K562 (cell line): ENCODE results near the gene PIGC. TPM values are rescaled to one million over a fixed set of nuclear protein-coding genes. Genes with fewer than 3 reads are reported as not detected.

ENCODE experiments used
- CREB1 ChIP-seq, 2 experiments: sonication (generic) in 1 of 2; formaldehyde crosslinking in 1 of 2; IDR thresholded peaks; 2 replicates each; pipeline versions ENCODE4 v1.6.1 to v1.8.0; 2012 to 2022; ENCODE audit warnings: inconsistent platforms in 1 of 2, mild to moderate bottlenecking in 1 of 2, missing genetic modification reagents in 1 of 2, moderate library complexity in 1 of 2
- EHMT2 ChIP-seq: fragments of 450-650 bp; IDR thresholded peaks from 2 replicates; pipeline ENCODE4 v1.6.1; 2018; ENCODE audit warnings: antibody characterized with exemption
- GATA2 ChIP-seq: sonication (generic); formaldehyde crosslinking; IDR thresholded peaks from 2 replicates; pipeline ENCODE4 v1.4.0; 2020; ENCODE audit warnings: mild to moderate bottlenecking, missing genetic modification reagents
- TCF7 ChIP-seq: sonication (generic); IDR thresholded peaks from 2 replicates; pipeline ENCODE4 v1.6.1; 2016; ENCODE audit warnings: antibody characterized with exemption, borderline replicate concordance
- U2AF1 ChIP-seq: fragments of 200-400 bp; formaldehyde crosslinking; optimal IDR thresholded peaks from 2 replicates; pipeline ENCODE3; 2017; ENCODE audit warnings: mild to moderate bottlenecking, low read depth, low read length, moderate library complexity
- ZFX ChIP-seq: sonication (generic); formaldehyde crosslinking; IDR thresholded peaks from 2 replicates; pipeline ENCODE4 v1.8.0; 2022; ENCODE audit warnings: mild to moderate bottlenecking, missing genetic modification reagents, moderate library complexity
- polyA plus RNA-seq, 8 experiments: library from polyadenylated mRNA; depleted of rRNA in 4 of 8; stranded (reverse) in 5 of 8; unstranded in 3 of 8; fragments of >200 nt; fragmentation: Nextera tagmentation in 2 of 8; fragmentation: Illumina TruSeq in 1 of 8; extraction: Ambion mirVana in 2 of 8; extraction: Trizol in 1 of 8; gene quantifications; 2 replicates each; pipeline versions ENCODE4 v1.2.1 to v1.2.3, GENCODE V29; 2011 to 2014; ENCODE audit warnings: inconsistent platforms in 1 of 8, missing spikeins in 1 of 8
- total RNA-seq, 7 experiments: library from RNA; depleted of rRNA in 6 of 7; stranded (reverse); fragments of >200 nt in 6 of 7; fragmentation: Illumina TruSeq in 2 of 7; extraction: Trizol in 2 of 7; gene quantifications; 2 replicates each; pipeline versions ENCODE4 v1.2.1 to v1.2.3, GENCODE V29; 2011 to 2021; ENCODE audit warnings: low replicate concordance in 1 of 7
- TF ChIP-seq, protein P1 (sequence below): sonication (generic); formaldehyde crosslinking; IDR thresholded peaks from 2 replicates; pipeline ENCODE4 v1.8.0; 2022; ENCODE audit warnings: mild to moderate bottlenecking, missing genetic modification reagents
- TF ChIP-seq, protein P2 (sequence below): fragments of 250-450 bp; sonication (Bioruptor Pico); IDR thresholded peaks from 2 replicates; pipeline ENCODE4 v1.5.0; 2020; ENCODE audit warnings: mild to moderate bottlenecking, borderline replicate concordance
- TF ChIP-seq, protein P3 (sequence below), 2 experiments: IDR thresholded peaks in 1 of 2; conservative IDR thresholded peaks in 1 of 2; 2 replicates each; pipeline ENCODE4 v1.6.1; 2016; ENCODE audit warnings: low read depth in 2 of 2, mild to moderate bottlenecking in 1 of 2, missing compliant biosample characterization in 1 of 2, missing genetic modification characterization in 1 of 2, moderate library complexity in 1 of 2
- TF ChIP-seq, protein P4 (sequence below): fragments of 450-650 bp; IDR thresholded peaks from 2 replicates; pipeline ENCODE4 v1.6.1; 2017; ENCODE audit warnings: antibody characterized with exemption, mild to moderate bottlenecking

The PIGC gene
- total and polyA plus RNA-seq, 9 of the 15 experiments (the other 6 are each of a cell fraction or from before 2014, with no cell fraction given) = 30.5 to 97.9 (median 54.7) TPM

DNA sequence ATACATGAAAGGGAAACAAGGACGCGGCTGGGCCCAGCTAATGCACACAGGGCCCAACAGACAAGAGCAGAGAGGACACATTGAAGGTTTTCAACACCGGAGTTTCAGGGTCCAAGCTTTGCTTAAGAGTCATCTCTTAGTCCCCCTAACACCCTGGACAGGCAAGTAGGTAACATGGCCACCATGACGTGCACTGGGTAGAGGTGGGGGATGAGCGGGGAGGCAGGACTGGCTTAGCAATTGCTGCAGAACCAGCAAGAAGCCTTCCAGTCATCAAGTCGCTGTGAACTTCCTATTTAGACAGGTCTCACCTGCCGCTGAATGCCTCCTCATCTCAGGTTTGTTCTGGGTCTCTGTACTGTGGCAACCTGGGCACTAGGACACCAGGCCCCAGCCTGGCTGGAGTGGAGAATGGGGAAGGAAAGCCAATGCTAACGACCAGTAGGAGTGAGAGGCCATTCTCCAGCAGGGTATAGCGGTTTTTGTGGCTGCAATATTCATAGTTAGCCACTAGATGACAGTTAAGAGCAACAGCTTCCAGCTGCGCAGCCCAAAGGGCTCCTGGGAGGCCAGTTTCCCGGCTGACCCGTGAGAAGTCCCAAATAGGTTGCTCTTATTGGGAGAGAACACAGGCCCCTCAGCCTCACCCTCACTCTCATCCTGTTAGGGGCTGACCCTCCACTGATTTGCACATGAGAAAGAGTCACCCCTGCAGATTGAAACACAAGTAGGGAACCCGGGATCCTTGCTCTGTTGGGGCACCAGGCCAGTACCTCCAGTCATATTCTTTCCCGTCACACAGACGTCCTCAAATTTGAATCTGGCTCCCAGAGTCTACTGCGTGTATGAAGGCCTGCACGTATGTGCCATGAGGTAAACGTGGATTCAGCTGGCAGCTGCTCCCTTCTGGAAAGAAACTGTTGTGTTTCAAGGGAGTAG lies 6.0 kb upstream of the PIGC start (continued):
- TF ChIP-seq, protein P1, sequence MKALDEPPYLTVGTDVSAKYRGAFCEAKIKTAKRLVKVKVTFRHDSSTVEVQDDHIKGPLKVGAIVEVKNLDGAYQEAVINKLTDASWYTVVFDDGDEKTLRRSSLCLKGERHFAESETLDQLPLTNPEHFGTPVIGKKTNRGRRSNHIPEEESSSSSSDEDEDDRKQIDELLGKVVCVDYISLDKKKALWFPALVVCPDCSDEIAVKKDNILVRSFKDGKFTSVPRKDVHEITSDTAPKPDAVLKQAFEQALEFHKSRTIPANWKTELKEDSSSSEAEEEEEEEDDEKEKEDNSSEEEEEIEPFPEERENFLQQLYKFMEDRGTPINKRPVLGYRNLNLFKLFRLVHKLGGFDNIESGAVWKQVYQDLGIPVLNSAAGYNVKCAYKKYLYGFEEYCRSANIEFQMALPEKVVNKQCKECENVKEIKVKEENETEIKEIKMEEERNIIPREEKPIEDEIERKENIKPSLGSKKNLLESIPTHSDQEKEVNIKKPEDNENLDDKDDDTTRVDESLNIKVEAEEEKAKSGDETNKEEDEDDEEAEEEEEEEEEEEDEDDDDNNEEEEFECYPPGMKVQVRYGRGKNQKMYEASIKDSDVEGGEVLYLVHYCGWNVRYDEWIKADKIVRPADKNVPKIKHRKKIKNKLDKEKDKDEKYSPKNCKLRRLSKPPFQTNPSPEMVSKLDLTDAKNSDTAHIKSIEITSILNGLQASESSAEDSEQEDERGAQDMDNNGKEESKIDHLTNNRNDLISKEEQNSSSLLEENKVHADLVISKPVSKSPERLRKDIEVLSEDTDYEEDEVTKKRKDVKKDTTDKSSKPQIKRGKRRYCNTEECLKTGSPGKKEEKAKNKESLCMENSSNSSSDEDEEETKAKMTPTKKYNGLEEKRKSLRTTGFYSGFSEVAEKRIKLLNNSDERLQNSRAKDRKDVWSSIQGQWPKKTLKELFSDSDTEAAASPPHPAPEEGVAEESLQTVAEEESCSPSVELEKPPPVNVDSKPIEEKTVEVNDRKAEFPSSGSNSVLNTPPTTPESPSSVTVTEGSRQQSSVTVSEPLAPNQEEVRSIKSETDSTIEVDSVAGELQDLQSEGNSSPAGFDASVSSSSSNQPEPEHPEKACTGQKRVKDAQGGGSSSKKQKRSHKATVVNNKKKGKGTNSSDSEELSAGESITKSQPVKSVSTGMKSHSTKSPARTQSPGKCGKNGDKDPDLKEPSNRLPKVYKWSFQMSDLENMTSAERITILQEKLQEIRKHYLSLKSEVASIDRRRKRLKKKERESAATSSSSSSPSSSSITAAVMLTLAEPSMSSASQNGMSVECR (CRISPR knock-in tag) = no peak
- TF ChIP-seq, protein P2, sequence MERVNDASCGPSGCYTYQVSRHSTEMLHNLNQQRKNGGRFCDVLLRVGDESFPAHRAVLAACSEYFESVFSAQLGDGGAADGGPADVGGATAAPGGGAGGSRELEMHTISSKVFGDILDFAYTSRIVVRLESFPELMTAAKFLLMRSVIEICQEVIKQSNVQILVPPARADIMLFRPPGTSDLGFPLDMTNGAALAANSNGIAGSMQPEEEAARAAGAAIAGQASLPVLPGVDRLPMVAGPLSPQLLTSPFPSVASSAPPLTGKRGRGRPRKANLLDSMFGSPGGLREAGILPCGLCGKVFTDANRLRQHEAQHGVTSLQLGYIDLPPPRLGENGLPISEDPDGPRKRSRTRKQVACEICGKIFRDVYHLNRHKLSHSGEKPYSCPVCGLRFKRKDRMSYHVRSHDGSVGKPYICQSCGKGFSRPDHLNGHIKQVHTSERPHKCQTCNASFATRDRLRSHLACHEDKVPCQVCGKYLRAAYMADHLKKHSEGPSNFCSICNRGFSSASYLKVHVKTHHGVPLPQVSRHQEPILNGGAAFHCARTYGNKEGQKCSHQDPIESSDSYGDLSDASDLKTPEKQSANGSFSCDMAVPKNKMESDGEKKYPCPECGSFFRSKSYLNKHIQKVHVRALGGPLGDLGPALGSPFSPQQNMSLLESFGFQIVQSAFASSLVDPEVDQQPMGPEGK = no peak
- TF ChIP-seq, protein P3, sequence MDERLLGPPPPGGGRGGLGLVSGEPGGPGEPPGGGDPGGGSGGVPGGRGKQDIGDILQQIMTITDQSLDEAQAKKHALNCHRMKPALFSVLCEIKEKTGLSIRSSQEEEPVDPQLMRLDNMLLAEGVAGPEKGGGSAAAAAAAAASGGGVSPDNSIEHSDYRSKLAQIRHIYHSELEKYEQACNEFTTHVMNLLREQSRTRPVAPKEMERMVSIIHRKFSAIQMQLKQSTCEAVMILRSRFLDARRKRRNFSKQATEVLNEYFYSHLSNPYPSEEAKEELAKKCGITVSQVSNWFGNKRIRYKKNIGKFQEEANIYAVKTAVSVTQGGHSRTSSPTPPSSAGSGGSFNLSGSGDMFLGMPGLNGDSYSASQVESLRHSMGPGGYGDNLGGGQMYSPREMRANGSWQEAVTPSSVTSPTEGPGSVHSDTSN (CRISPR knock-in tag; IDR thresholded peaks at IDR 0.05; ENCODE audit: low read depth) = no peak
- TF ChIP-seq, protein P3 (tag; conservative IDR thresholded peaks at IDR 0.05; ENCODE audit: low read depth) = no peak
- TF ChIP-seq TCF7 (no peak), CREB1 (IDR thresholded peaks at IDR 0.05) (0 out of 2 replicates have a peak, but pooled peaks have one; percentile 15), CREB1 (CRISPR knock-in tag; IDR thresholded peaks at IDR 0.05) (no peak), GATA2 (no peak), EHMT2 (peak; percentile 52; the same call in 1 of the 2 replicates), ZFX (CRISPR knock-in tag) (peak; percentile 59), U2AF1 (no peak)
- TF ChIP-seq, protein P4, sequence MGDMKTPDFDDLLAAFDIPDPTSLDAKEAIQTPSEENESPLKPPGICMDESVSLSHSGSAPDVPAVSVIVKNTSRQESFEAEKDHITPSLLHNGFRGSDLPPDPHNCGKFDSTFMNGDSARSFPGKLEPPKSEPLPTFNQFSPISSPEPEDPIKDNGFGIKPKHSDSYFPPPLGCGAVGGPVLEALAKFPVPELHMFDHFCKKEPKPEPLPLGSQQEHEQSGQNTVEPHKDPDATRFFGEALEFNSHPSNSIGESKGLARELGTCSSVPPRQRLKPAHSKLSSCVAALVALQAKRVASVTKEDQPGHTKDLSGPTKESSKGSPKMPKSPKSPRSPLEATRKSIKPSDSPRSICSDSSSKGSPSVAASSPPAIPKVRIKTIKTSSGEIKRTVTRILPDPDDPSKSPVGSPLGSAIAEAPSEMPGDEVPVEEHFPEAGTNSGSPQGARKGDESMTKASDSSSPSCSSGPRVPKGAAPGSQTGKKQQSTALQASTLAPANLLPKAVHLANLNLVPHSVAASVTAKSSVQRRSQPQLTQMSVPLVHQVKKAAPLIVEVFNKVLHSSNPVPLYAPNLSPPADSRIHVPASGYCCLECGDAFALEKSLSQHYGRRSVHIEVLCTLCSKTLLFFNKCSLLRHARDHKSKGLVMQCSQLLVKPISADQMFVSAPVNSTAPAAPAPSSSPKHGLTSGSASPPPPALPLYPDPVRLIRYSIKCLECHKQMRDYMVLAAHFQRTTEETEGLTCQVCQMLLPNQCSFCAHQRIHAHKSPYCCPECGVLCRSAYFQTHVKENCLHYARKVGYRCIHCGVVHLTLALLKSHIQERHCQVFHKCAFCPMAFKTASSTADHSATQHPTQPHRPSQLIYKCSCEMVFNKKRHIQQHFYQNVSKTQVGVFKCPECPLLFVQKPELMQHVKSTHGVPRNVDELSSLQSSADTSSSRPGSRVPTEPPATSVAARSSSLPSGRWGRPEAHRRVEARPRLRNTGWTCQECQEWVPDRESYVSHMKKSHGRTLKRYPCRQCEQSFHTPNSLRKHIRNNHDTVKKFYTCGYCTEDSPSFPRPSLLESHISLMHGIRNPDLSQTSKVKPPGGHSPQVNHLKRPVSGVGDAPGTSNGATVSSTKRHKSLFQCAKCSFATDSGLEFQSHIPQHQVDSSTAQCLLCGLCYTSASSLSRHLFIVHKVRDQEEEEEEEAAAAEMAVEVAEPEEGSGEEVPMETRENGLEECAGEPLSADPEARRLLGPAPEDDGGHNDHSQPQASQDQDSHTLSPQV = peak; percentile 84
